GM18498 (cell line): ENCODE data around the gene LDB2.
"Not testable (repeated sequence)": the region's sequence is repeated elsewhere in the genome, so short reads cannot be mapped to it uniquely, and the experiment has no call there.

ENCODE experiments used
- ATAC-seq: cut with Tn5 transposase; IDR thresholded peaks from one replicate; pipeline ENCODE4 v1.9.1; 2021; ENCODE audit warnings: mild to moderate bottlenecking, moderate library complexity; ENCODE audit not compliant: unreplicated experiment

Gene LDB2

GRCh38 chr4:16663307-16663706, 235.1 kb downstream of the LDB2 start:
- no peak for ATAC-seq

- no peak for ATAC-seq
Measured at GRCh38 chr4:16661813-16662212, 236.6 kb downstream of the LDB2 start.

GRCh38 chr4:16660656-16661055, 237.8 kb downstream of the LDB2 start:
- no peak for ATAC-seq

GRCh38 chr4:16659694-16660093, 238.8 kb downstream of the LDB2 start:
- no peak for ATAC-seq

GRCh38 chr4:16659079-16659478, 239.4 kb downstream of the LDB2 start:
- ATAC-seq: no peak

GRCh38 chr4:16658183-16658582, 240.3 kb downstream of the LDB2 start:
- ATAC-seq: no peak

- no peak for ATAC-seq
Measured at GRCh38 chr4:16655111-16655510, 243.3 kb downstream of the LDB2 start.

GRCh38 chr4:16652732-16653305, 245.6 kb downstream of the LDB2 start:
- ATAC-seq: no peak

- ATAC-seq: no peak
Measured at GRCh38 chr4:16646459-16646858, 252.0 kb downstream of the LDB2 start.

GRCh38 chr4:16643893-16644292, 254.6 kb downstream of the LDB2 start:
- ATAC-seq: no peak

GRCh38 chr4:16642897-16643296, 255.5 kb downstream of the LDB2 start:
- no peak for ATAC-seq

- ATAC-seq: no peak
Measured at GRCh38 chr4:16641971-16642370, 256.5 kb downstream of the LDB2 start.

- ATAC-seq: no peak
Measured at GRCh38 chr4:16636912-16637630, 261.4 kb downstream of the LDB2 start.

GRCh38 chr4:16636304-16636703, 262.1 kb downstream of the LDB2 start:
- ATAC-seq: no peak

GRCh38 chr4:16629274-16629673, 269.2 kb downstream of the LDB2 start:
- not testable (repeated sequence) for ATAC-seq

- ATAC-seq: not testable (repeated sequence)
Measured at GRCh38 chr4:16628835-16629234, 269.6 kb downstream of the LDB2 start.

GRCh38 chr4:16627999-16628398, 270.4 kb downstream of the LDB2 start:
- no peak for ATAC-seq

- ATAC-seq: no peak
Measured at GRCh38 chr4:16626945-16627344, 271.5 kb downstream of the LDB2 start.

GRCh38 chr4:16622826-16623225, 275.6 kb downstream of the LDB2 start:
- ATAC-seq: no peak

GRCh38 chr4:16617435-16617834, 281.0 kb downstream of the LDB2 start:
- ATAC-seq: no peak

- no peak for ATAC-seq
Measured at GRCh38 chr4:16617011-16617410, 281.4 kb downstream of the LDB2 start.

- no peak for ATAC-seq
Measured at GRCh38 chr4:16609170-16609758, 289.2 kb downstream of the LDB2 start.
